Glutamatergic neuron (in vitro differentiated cells): ENCODE results near the gene SNX19. TPM values are rescaled to one million over a fixed set of nuclear protein-coding genes. Genes with fewer than 3 reads are reported as not detected.
A peak's percentile ranks its signal among the peaks of the same experiment; 100 is the strongest.

Experiments used
- DNase-seq: peaks from one replicate; pipeline ENCODE4 v3.0.0; 2022
- H3K27ac Mint-ChIP-seq: one replicate; pipeline ENCODE4 v1.8.0; 2020; ENCODE audit warnings: mild to moderate bottlenecking, mixed read lengths, inconsistent platforms; ENCODE audit not compliant: unreplicated experiment
- H3K27me3 Mint-ChIP-seq: one replicate; pipeline ENCODE4 v1.8.0; 2020; ENCODE audit warnings: mild to moderate bottlenecking, moderate library complexity, mixed read lengths, inconsistent platforms; ENCODE audit not compliant: unreplicated experiment
- H3K36me3 Mint-ChIP-seq: one replicate; pipeline ENCODE4 v1.8.0; 2020; ENCODE audit warnings: mild to moderate bottlenecking, mixed read lengths, inconsistent platforms; ENCODE audit not compliant: unreplicated experiment
- H3K4me1 Mint-ChIP-seq: one replicate; pipeline ENCODE4 v1.8.0; 2020; ENCODE audit warnings: mild to moderate bottlenecking, low read depth, mixed read lengths, inconsistent platforms; ENCODE audit not compliant: unreplicated experiment
- H3K4me3 Mint-ChIP-seq: one replicate; pipeline ENCODE4 v1.8.0; 2020; ENCODE audit warnings: mild to moderate bottlenecking, mixed read lengths, inconsistent platforms; ENCODE audit not compliant: unreplicated experiment
- H3K9me3 Mint-ChIP-seq: one replicate; pipeline ENCODE4 v1.8.0; 2020; ENCODE audit warnings: mild to moderate bottlenecking, moderate library complexity, mixed read lengths, inconsistent platforms; ENCODE audit not compliant: unreplicated experiment
- total RNA-seq: library from RNA; stranded (reverse); fragmentation: NEBNext Ultra II Directional; extraction: Animal tissue kit (Norgen Biotek cat#: 25700); gene quantifications from one replicate; pipeline ENCODE4 v1.2.1, GENCODE V29; 2021; ENCODE audit not compliant: unreplicated experiment
- TF ChIP-seq, protein P1 (sequence below): fragments of 200-600 bp; sonication (generic); IDR thresholded peaks from one replicate; pipeline ENCODE4 v1.5.0; 2021; ENCODE audit not compliant: partially characterized antibody, unreplicated experiment

The SNX19 gene
- total RNA-seq, 1 donor from 2014 or later: 65.5 TPM

DNA sequence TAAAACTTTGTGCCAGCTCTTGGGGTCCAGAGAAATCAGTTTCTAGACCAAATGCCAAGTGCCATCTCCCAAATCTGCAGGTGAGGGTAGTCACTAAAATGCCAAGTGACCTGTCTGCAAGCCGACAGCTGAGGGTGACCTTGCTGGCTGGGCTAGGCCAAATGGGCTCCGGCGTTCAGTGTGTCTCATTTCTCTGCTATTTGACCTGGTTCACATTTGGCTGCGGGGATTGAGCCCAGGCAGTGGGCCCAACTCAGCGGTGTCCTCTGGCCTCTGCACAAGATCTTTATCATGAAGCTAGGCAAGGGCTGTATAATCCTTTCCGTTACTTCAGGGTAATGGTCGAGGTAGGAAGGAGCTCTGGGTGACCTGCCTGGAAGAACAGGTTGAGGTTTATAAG, 87.5 kb downstream of the SNX19 start:
- no peak for DNase-seq
- Mint-ChIP-seq H3K27ac (no peak overlapping the region), H3K36me3 (no peaks in the 10 kb centered on the region), H3K9me3 (peaks cover 2% of the 10 kb centered on the region), H3K27me3 (peaks cover 4% of the 10 kb centered on the region), H3K4me3 (no peak overlapping the region), H3K4me1 (peaks cover 19% of the 10 kb centered on the region)
- TF ChIP-seq, protein P1, sequence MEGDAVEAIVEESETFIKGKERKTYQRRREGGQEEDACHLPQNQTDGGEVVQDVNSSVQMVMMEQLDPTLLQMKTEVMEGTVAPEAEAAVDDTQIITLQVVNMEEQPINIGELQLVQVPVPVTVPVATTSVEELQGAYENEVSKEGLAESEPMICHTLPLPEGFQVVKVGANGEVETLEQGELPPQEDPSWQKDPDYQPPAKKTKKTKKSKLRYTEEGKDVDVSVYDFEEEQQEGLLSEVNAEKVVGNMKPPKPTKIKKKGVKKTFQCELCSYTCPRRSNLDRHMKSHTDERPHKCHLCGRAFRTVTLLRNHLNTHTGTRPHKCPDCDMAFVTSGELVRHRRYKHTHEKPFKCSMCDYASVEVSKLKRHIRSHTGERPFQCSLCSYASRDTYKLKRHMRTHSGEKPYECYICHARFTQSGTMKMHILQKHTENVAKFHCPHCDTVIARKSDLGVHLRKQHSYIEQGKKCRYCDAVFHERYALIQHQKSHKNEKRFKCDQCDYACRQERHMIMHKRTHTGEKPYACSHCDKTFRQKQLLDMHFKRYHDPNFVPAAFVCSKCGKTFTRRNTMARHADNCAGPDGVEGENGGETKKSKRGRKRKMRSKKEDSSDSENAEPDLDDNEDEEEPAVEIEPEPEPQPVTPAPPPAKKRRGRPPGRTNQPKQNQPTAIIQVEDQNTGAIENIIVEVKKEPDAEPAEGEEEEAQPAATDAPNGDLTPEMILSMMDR: no peak

DNA sequence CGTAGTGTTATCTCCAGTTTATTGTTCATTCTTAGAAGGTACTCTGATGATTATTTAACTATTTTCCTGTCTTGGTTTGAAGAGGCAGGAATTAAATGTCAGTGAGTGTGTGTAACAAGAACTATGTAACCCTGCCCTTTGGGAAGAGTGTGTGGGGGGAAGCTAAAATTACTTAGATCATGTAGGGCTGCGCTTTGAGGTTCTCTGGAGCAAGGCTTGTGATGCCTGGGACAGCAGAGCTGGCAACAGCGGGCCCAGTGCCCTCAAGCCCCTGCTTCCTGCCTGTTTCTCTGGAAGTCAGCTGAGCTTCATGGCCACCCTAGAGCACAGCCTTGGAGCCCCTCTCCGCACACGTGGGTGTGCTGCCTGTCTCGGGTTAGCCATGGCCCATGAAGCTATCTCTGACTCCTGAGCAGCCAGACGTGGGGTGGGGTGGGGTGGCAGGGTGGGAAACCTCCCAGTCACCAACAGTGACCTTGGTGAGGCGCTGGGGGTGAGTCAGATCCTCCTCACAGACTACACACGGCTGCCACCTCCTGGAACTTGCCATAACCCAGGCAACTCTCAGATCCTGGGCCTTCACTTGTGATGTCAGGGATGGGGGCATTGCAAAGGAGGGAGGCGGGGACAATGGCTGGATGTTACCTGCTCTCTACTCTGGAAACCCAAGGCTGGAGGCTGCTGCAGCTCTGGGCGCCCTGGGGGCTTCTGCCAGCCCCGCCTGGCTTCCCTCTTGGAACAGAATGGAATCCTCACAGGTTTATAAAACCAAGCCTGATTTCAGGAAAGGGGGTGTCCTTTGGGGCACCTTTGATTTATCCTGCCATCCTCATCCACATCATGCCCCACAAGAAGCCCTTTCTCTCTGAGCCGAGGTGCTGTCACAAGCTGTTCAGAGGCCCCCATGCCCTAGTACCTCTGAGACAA, 88.6 kb downstream of the SNX19 start:
- H3K27ac Mint-ChIP-seq: no peak overlapping the region
- H3K4me1 Mint-ChIP-seq: peaks cover 19% of the 10 kb centered on the region
- H3K9me3 Mint-ChIP-seq: peaks cover 2% of the 10 kb centered on the region
- peaks cover 4% of the 10 kb centered on the region for H3K27me3 Mint-ChIP-seq
- peak; percentile 42 for DNase-seq
- H3K36me3 Mint-ChIP-seq: no peaks in the 10 kb centered on the region
- TF ChIP-seq, protein P1: no peak
- no peak overlapping the region for H3K4me3 Mint-ChIP-seq

DNA sequence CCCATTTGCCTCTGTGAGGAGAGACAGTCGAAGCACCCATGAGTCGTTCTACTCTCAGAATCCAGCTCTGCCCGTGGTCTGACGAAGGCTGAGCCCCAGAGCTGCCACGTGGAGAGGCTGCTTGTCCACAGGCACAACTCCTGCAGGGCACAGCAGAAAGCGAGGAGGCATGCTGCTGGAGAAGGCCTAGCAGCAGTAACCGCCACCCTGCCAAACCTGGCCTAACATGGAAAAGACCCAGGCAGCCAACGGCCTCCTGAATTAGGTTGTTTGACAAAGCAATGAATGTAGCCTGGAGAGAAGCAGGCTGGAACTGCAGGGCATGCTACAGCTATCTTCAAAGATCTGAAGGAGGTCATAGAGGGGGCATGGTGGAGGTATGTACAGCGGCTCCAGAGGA, 89.7 kb downstream of the SNX19 start:
- H3K4me3 Mint-ChIP-seq: no peak overlapping the region
- peaks cover 2% of the 10 kb centered on the region for H3K9me3 Mint-ChIP-seq
- H3K4me1 Mint-ChIP-seq: peaks cover 19% of the 10 kb centered on the region
- DNase-seq: no peak
- H3K36me3 Mint-ChIP-seq: no peaks in the 10 kb centered on the region
- no peak overlapping the region for H3K27ac Mint-ChIP-seq
- H3K27me3 Mint-ChIP-seq: peaks cover 4% of the 10 kb centered on the region
- TF ChIP-seq, protein P1: no peak

DNA sequence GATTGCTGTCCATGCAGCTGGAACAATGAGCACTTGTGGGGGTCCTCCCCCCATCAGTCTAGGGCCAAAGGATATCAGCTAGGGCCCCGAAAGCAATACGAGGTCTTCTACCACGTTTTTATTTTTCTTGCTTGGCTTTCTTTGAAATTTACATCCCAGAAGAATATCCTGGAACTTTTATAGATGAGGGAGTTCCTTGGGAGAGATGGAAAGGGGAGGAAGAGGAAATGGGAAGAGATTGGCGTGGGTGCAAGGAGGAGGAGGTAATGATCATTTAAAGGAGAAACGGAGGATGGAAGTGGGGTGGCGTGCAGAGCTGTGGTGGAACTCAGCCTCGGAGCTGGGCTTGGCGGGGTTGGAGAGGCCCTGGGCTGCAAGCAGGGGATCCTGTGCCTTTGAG, 90.3 kb downstream of the SNX19 start:
- Mint-ChIP-seq H3K4me1 (peaks cover 19% of the 10 kb centered on the region), H3K9me3 (peaks cover 2% of the 10 kb centered on the region), H3K27me3 (peaks cover 4% of the 10 kb centered on the region), H3K36me3 (no peaks in the 10 kb centered on the region), H3K27ac (peak overlapping the region; percentile 15), H3K4me3 (peak overlapping the region; percentile 42)
- no peak for DNase-seq
- TF ChIP-seq, protein P1: no peak

DNA sequence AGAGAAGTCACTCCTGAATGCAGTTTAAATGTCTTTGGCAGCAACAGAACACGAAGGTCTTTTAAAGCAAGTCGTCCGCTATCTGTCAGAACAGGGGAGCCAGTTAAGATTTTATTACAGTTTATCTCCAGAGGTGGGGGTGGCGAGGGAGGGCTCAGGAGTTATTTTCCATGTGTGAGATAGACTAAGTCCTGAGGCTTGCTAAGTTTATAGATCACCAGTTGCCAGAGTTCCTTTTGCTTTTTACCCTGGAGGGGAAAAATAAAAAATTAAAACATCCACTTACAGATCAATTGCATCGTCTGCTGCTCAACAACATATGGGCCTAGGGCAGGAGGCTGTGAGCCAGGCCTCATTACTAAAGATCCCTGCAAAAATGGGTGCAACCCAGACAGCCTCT, 90.7 kb downstream of the SNX19 start:
- no peak for DNase-seq
- Mint-ChIP-seq H3K9me3 (peaks cover 2% of the 10 kb centered on the region), H3K27ac (peak overlapping the region; percentile 64), H3K36me3 (no peaks in the 10 kb centered on the region), H3K4me3 (peak overlapping the region; percentile 42), H3K4me1 (peaks cover 18% of the 10 kb centered on the region), H3K27me3 (peaks cover 4% of the 10 kb centered on the region)
- TF ChIP-seq, protein P1: no peak
